GM23338 (cell line): ENCODE results near the gene KLF1.

ENCODE experiments used
- CREB1 ChIP-seq: fragments of 250-450 bp; sonication (Bioruptor Pico); IDR thresholded peaks from 2 replicates; pipeline ENCODE4 v1.5.0; 2020; ENCODE audit warnings: low read depth, mild to moderate bottlenecking, moderate library complexity
- EZH2 ChIP-seq: fragments of 200-600 bp; sonication (generic); IDR thresholded peaks from one replicate; pipeline ENCODE4 v1.8.0; 2017; ENCODE audit warnings: antibody characterized with exemption, mild to moderate bottlenecking, low read depth; ENCODE audit not compliant: unreplicated experiment
- EZH2phosphoT487 ChIP-seq: fragments of 200-600 bp; sonication (generic); IDR thresholded peaks from one replicate; pipeline ENCODE4 v1.8.1; 2018; ENCODE audit warnings: antibody characterized with exemption; ENCODE audit not compliant: unreplicated experiment
- JUNB ChIP-seq: IDR thresholded peaks from one replicate; pipeline ENCODE4 v1.6.1; 2016; ENCODE audit warnings: antibody characterized with exemption; ENCODE audit not compliant: unreplicated experiment
- TF ChIP-seq, protein P1 (sequence below), 2 experiments: fragments of 200-600 bp in 1 of 2; sonication (generic) in 1 of 2; conservative IDR thresholded peaks; 2 replicates each; pipeline versions ENCODE4 v1.5.1 to v1.6.1; 2016 to 2017; ENCODE audit warnings: antibody characterized with exemption in 2 of 2, low read depth in 2 of 2, mild to moderate bottlenecking in 2 of 2, moderate library complexity in 1 of 2
- TF ChIP-seq, protein P2 (sequence below): IDR thresholded peaks from 2 replicates; pipeline ENCODE4 v1.6.1; 2016; ENCODE audit warnings: antibody characterized with exemption

DNA sequence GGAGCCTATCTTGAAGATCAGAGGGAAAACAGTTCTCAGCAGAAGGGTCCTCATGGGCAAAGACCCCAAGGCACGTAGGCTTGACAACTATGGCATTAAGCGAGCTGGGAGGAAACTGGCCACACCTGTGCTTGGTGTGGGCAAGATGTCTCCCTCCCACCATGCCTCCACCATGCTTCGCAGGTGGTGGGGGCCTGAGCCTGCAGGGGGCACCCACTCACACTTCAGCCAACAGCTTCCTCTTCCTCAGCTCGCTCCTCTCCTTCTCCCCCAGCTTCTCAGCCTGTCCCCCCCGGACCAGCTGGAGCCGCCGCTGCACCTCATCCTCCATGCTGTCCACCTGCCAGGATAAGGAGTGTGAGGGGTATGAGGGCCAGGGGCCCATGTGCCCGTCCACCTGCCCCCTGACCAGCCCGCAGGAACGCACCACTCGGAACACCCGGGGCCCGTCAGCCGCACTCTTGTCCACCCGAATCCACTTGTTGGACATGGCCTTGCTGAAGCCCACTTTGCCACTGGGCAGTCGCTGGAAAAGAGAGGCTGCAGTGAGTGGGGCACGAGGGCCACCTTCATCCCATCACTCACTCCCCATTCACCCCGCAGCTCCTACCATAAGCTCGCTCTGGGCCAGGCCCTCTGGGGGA lies 43.1 kb upstream of the KLF1 start:
- TF ChIP-seq, protein P1, sequence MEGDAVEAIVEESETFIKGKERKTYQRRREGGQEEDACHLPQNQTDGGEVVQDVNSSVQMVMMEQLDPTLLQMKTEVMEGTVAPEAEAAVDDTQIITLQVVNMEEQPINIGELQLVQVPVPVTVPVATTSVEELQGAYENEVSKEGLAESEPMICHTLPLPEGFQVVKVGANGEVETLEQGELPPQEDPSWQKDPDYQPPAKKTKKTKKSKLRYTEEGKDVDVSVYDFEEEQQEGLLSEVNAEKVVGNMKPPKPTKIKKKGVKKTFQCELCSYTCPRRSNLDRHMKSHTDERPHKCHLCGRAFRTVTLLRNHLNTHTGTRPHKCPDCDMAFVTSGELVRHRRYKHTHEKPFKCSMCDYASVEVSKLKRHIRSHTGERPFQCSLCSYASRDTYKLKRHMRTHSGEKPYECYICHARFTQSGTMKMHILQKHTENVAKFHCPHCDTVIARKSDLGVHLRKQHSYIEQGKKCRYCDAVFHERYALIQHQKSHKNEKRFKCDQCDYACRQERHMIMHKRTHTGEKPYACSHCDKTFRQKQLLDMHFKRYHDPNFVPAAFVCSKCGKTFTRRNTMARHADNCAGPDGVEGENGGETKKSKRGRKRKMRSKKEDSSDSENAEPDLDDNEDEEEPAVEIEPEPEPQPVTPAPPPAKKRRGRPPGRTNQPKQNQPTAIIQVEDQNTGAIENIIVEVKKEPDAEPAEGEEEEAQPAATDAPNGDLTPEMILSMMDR (conservative IDR thresholded peaks at IDR 0.05; ENCODE audit: low read depth in 2 of 2): no peak
- no peak for TF ChIP-seq JUNB
- TF ChIP-seq EZH2: no peak
- no peak for TF ChIP-seq EZH2phosphoT487
- TF ChIP-seq CREB1 (CRISPR knock-in tag): no peak
- TF ChIP-seq, protein P2, sequence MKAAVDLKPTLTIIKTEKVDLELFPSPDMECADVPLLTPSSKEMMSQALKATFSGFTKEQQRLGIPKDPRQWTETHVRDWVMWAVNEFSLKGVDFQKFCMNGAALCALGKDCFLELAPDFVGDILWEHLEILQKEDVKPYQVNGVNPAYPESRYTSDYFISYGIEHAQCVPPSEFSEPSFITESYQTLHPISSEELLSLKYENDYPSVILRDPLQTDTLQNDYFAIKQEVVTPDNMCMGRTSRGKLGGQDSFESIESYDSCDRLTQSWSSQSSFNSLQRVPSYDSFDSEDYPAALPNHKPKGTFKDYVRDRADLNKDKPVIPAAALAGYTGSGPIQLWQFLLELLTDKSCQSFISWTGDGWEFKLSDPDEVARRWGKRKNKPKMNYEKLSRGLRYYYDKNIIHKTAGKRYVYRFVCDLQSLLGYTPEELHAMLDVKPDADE: no peak
